Stimulated activated CD4-positive, alpha-beta T cell treated with anti-CD3 and anti-CD28 coated beads, Interleukin-2, amount 100 ng/mL, for 48 hours (primary cell): Measurements from ENCODE around the gene IFT25.

ENCODE experiments used
- DNase-seq, 2 donors: peaks; one replicate each; pipeline ENCODE4 v3.0.0-alpha.2; 2020

The IFT25 gene

GRCh38 chr1:53927376-53927881 is 18.1 kb downstream of the IFT25 start:
- no peak for DNase-seq

GRCh38 chr1:53919675-53920066 is 25.8 kb downstream of the IFT25 start:
- DNase-seq = peak in 1 of 2 donors; percentile 8

GRCh38 chr1:53918343-53918742 is 27.2 kb downstream of the IFT25 start:
- DNase-seq = no peak

GRCh38 chr1:53913352-53914033 is 32.0 kb downstream of the IFT25 start:
- no peak for DNase-seq

GRCh38 chr1:53911442-53911841 is 34.1 kb downstream of the IFT25 start:
- no peak for DNase-seq

- no peak for DNase-seq
Observed at GRCh38 chr1:53909946-53910345, 35.6 kb downstream of the IFT25 start.

GRCh38 chr1:53906121-53906520 is 39.4 kb downstream of the IFT25 start:
- no peak for DNase-seq

GRCh38 chr1:53905509-53905908 is 40.0 kb downstream of the IFT25 start:
- DNase-seq = no peak

- no peak for DNase-seq
Observed at GRCh38 chr1:53902235-53903138, 43.0 kb downstream of the IFT25 start.

- DNase-seq = no peak
Observed at GRCh38 chr1:53899708-53900107, 45.8 kb downstream of the IFT25 start.

- no peak for DNase-seq
Observed at GRCh38 chr1:53899206-53899628, 46.3 kb downstream of the IFT25 start.

GRCh38 chr1:53896635-53897229 is 48.8 kb downstream of the IFT25 start:
- no peak for DNase-seq

- no peak for DNase-seq
Observed at GRCh38 chr1:53895421-53895820, 50.1 kb downstream of the IFT25 start.

- no peak for DNase-seq
Observed at GRCh38 chr1:53894644-53895043, 50.9 kb downstream of the IFT25 start.

GRCh38 chr1:53893999-53894636 is 51.4 kb downstream of the IFT25 start, which contains the start of gene DIO1:
Gene DIO1, plus strand, starts transcription at chr1:53894187. Its CDS starts 24 bp downstream, at chr1:53894211.
- no peak for DNase-seq

- no peak for DNase-seq
Observed at GRCh38 chr1:53892911-53893310, 52.6 kb downstream of the IFT25 start.

GRCh38 chr1:53891678-53892077 is 53.8 kb downstream of the IFT25 start:
- no peak for DNase-seq

GRCh38 chr1:53891018-53891417 is 54.5 kb downstream of the IFT25 start:
- DNase-seq = no peak

GRCh38 chr1:53890522-53890941 is 55.0 kb downstream of the IFT25 start:
- DNase-seq = no peak

- peak; percentile 74 to 79 for DNase-seq
Observed at GRCh38 chr1:53889304-53890298, 55.9 kb downstream of the IFT25 start, which contains the start of gene YIPF1. Gene YIPF1, minus strand, starts transcription at chr1:53889797. Its CDS starts 860 bp downstream, at chr1:53888937.

GRCh38 chr1:53888681-53889080 is 56.8 kb downstream of the IFT25 start:
- no peak for DNase-seq
